HepG2 (cell line): ENCODE results near the gene DLG4. TPM values are rescaled to one million over a fixed set of nuclear protein-coding genes. Genes with fewer than 3 reads are reported as not detected.

Source experiments
- AGO1 ChIP-seq: fragments of 200-400 bp; formaldehyde crosslinking; IDR thresholded peaks from 2 replicates; pipeline ENCODE4 v1.6.1; 2017; ENCODE audit warnings: mild to moderate bottlenecking, low read depth, low read length, moderate library complexity; ENCODE audit not compliant: poor library complexity, severe bottlenecking
- ATF4 ChIP-seq, 2 experiments: fragments of 450-650 bp in 1 of 2; sonication (generic) in 1 of 2; formaldehyde crosslinking; IDR thresholded peaks; 2 replicates each; pipeline versions ENCODE4 v1.5.0 to v1.8.0; 2020 to 2022; ENCODE audit warnings: mild to moderate bottlenecking in 1 of 2, missing genetic modification reagents in 1 of 2
- GATA4 ChIP-seq: sonication (generic); IDR thresholded peaks from 2 replicates; pipeline ENCODE4 v1.6.1; 2016; ENCODE audit warnings: antibody characterized with exemption, low read depth, borderline replicate concordance
- HNF4G ChIP-seq, 2 experiments: sonication (generic) in 1 of 2; formaldehyde crosslinking in 1 of 2; IDR thresholded peaks; 2 replicates each; pipeline versions ENCODE4 v1.4.0 to v1.6.1; 2011 to 2020; ENCODE audit warnings: borderline replicate concordance in 2 of 2, low read depth in 2 of 2, mild to moderate bottlenecking in 2 of 2, low read length in 1 of 2, missing genetic modification reagents in 1 of 2, moderate library complexity in 1 of 2
- ISX ChIP-seq: sonication (generic); formaldehyde crosslinking; conservative IDR thresholded peaks from 2 replicates; pipeline ENCODE4 v1.5.0; 2020; ENCODE audit warnings: missing genetic modification reagents
- KLF15 ChIP-seq: sonication (generic); formaldehyde crosslinking; IDR thresholded peaks from 2 replicates; pipeline ENCODE4 v1.8.1; 2023; ENCODE audit warnings: borderline replicate concordance, mild to moderate bottlenecking, inconsistent platforms, missing genetic modification reagents, mixed read lengths
- NR2F6 ChIP-seq, 2 experiments: IDR thresholded peaks; 2 replicates each; pipeline ENCODE4 v1.6.1; 2016; ENCODE audit warnings: antibody characterized with exemption in 1 of 2, mild to moderate bottlenecking in 1 of 2
- PAX8 ChIP-seq: sonication (generic); formaldehyde crosslinking; IDR thresholded peaks from 2 replicates; pipeline ENCODE4 v1.8.0; 2022; ENCODE audit warnings: mild to moderate bottlenecking, missing genetic modification reagents, borderline replicate concordance
- PRMT3 ChIP-seq: sonication (generic); formaldehyde crosslinking; IDR thresholded peaks from 2 replicates; pipeline ENCODE4 v1.8.1; 2022; ENCODE audit warnings: low read depth, mild to moderate bottlenecking, moderate library complexity, missing genetic modification reagents, borderline replicate concordance
- SETDB1 ChIP-seq: sonication (generic); formaldehyde crosslinking; IDR thresholded peaks from 2 replicates; pipeline ENCODE4 v1.5.1; 2020; ENCODE audit warnings: missing genetic modification reagents, mild to moderate bottlenecking, borderline replicate concordance
- SMARCE1 ChIP-seq: fragments of 450-650 bp; IDR thresholded peaks from 2 replicates; pipeline ENCODE4 v1.6.1; 2017; ENCODE audit warnings: borderline replicate concordance
- SRY ChIP-seq: sonication (generic); formaldehyde crosslinking; IDR thresholded peaks from 2 replicates; pipeline ENCODE4 v1.8.0; 2022; ENCODE audit warnings: mild to moderate bottlenecking, missing genetic modification reagents
- ZNF232 ChIP-seq: sonication (generic); formaldehyde crosslinking; IDR thresholded peaks from 2 replicates; pipeline ENCODE4 v1.4.0; 2020; ENCODE audit warnings: missing genetic modification reagents, borderline replicate concordance
- ZNF251 ChIP-seq: sonication (generic); formaldehyde crosslinking; IDR thresholded peaks from 2 replicates; pipeline ENCODE4 v1.9.0; 2021; ENCODE audit warnings: mild to moderate bottlenecking, missing genetic modification reagents
- ZNF260 ChIP-seq: sonication (generic); formaldehyde crosslinking; IDR thresholded peaks from 2 replicates; pipeline ENCODE4 v1.4.0; 2020; ENCODE audit warnings: missing genetic modification reagents, low read depth, mild to moderate bottlenecking, borderline replicate concordance
- ZNF468 ChIP-seq: sonication (generic); formaldehyde crosslinking; IDR thresholded peaks from 2 replicates; pipeline ENCODE4 v1.8.0; 2022; ENCODE audit warnings: mild to moderate bottlenecking, moderate library complexity, missing genetic modification reagents
- ZNF609 ChIP-seq: sonication (generic); formaldehyde crosslinking; IDR thresholded peaks from 2 replicates; pipeline ENCODE4 v1.4.0; 2020; ENCODE audit warnings: mild to moderate bottlenecking, missing genetic modification reagents, borderline replicate concordance
- ZNF674 ChIP-seq: sonication (generic); formaldehyde crosslinking; IDR thresholded peaks from 2 replicates; pipeline ENCODE4 v1.5.0; 2020; ENCODE audit warnings: low read depth, mild to moderate bottlenecking, missing genetic modification reagents
- ZNF747 ChIP-seq: sonication (generic); formaldehyde crosslinking; IDR thresholded peaks from 2 replicates; pipeline ENCODE4 v1.8.1; 2023; ENCODE audit warnings: missing genetic modification reagents, mild to moderate bottlenecking, borderline replicate concordance
- ZNF766 ChIP-seq: sonication (generic); formaldehyde crosslinking; IDR thresholded peaks from 2 replicates; pipeline ENCODE4 v1.5.0; 2020; ENCODE audit warnings: missing genetic modification reagents, borderline replicate concordance
- ZNF781 ChIP-seq: sonication (generic); formaldehyde crosslinking; IDR thresholded peaks from 2 replicates; pipeline ENCODE4 v1.5.1; 2020; ENCODE audit warnings: borderline replicate concordance, mild to moderate bottlenecking, missing genetic modification reagents; ENCODE audit errors: not compliant biosample characterization
- polyA plus RNA-seq, 8 experiments: library from polyadenylated mRNA; depleted of rRNA in 3 of 8; stranded (reverse) in 7 of 8; unstranded in 1 of 8; fragments of >200 nt; fragmentation: Illumina TruSeq in 4 of 8; extraction: Trizol in 4 of 8; gene quantifications; 2 replicates each; pipeline versions ENCODE4 v1.2.1 to v1.2.3, GENCODE V29; 2011 to 2016; ENCODE audit warnings: low read depth in 4 of 8, missing spikeins in 1 of 8, mixed read lengths in 1 of 8; ENCODE audit not compliant: insufficient read depth in 1 of 8
- total RNA-seq, 5 experiments: library from RNA; depleted of rRNA; stranded (reverse); fragments of >200 nt; fragmentation: Illumina TruSeq; extraction: Trizol; gene quantifications; 2 replicates each; pipeline ENCODE4 v1.2.3, GENCODE V29; 2016; ENCODE audit warnings: low read depth in 1 of 5

DLG4 gene
- total and polyA plus RNA-seq, 2 of the 13 experiments (the other 11 are each of a cell fraction or from before 2014, with no cell fraction given) = 0.71 to 4.3 TPM

- TF ChIP-seq ZNF609 (CRISPR knock-in tag) = peak; percentile 85
- TF ChIP-seq ZNF232 = peak; percentile 93; the same call in 1 of the 2 replicates
- no peak for TF ChIP-seq GATA4
- TF ChIP-seq HNF4G (IDR thresholded peaks at IDR 0.05; ENCODE audit: borderline replicate concordance, low read depth, low read length) = peak; percentile 96
- peak; percentile 87 for TF ChIP-seq HNF4G (CRISPR knock-in tag; IDR thresholded peaks at IDR 0.05; ENCODE audit: borderline replicate concordance, low read depth)
- 0 out of 2 replicates have a peak, but pooled peaks have one; percentile 41 for TF ChIP-seq ISX
- 0 out of 2 replicates have a peak, but pooled peaks have one; percentile 69 for TF ChIP-seq KLF15 (CRISPR knock-in tag)
- no peak for TF ChIP-seq AGO1
- no peak for TF ChIP-seq ZNF674 (CRISPR knock-in tag)
- no peak for TF ChIP-seq ZNF747 (CRISPR knock-in tag)
- no peak for TF ChIP-seq SMARCE1
- peak; percentile 94; the same call in 1 of the 2 replicates for TF ChIP-seq ZNF251 (CRISPR knock-in tag)
- TF ChIP-seq NR2F6 (IDR thresholded peaks at IDR 0.05) = peak; percentile 95
- TF ChIP-seq NR2F6 (CRISPR knock-in tag; IDR thresholded peaks at IDR 0.05) = peak; percentile 98
- TF ChIP-seq ZNF781 (CRISPR knock-in tag) = peak; percentile 94
- no peak; the same call in 1 of the 2 replicates for TF ChIP-seq PRMT3 (CRISPR knock-in tag)
- no peak for TF ChIP-seq ZNF260
- peak; percentile 98 for TF ChIP-seq SRY (CRISPR knock-in tag)
- TF ChIP-seq SETDB1 = no peak
- TF ChIP-seq ZNF766 = peak; percentile 94; the same call in 1 of the 2 replicates
- TF ChIP-seq PAX8 = peak; percentile 76; the same call in 1 of the 2 replicates
- TF ChIP-seq ATF4 (CRISPR knock-in tag; IDR thresholded peaks at IDR 0.05) = peak in 1 of 2 experiments; percentile 72; a peak in 2 of 4 replicates
- no peak for TF ChIP-seq ZNF468
Measured at GRCh38 chr17:7156342-7156940, 63.2 kb downstream of the DLG4 start (continued).
